ENCODE measurements around the gene ALDH1B1. TPM values are rescaled to one million over a fixed set of nuclear protein-coding genes. Genes with fewer than 3 reads are reported as not detected.

Gene ALDH1B1
- total RNA-seq, 1 experiment from 2014 or later = 46.6 TPM

GRCh38 chr9:38406476-38407186 lies 14.1 kb downstream of the ALDH1B1 start:
- H3K4me1 ChIP-seq (ENCODE audit: control insufficient read depth in 1 of 2, insufficient read depth in 2 of 2, low read length in 2 of 2) = no peaks in the 10 kb centered on the region
- ATAC-seq = no peak
- RAD21 ChIA-PET (ENCODE audit: low non-redundant PET in 1 of 2, low total read pairs in 2 of 2, uncharacterized antibody in 2 of 2, unreplicated experiment in 2 of 2) = no interaction called here
- no peak overlapping the region for H3K27ac ChIP-seq (ENCODE audit: low read depth, low read length)
- POLR2A ChIA-PET = no interaction called here
- BruUV-seq (replicated peaks) = no TSS peak
- H3K36me3 ChIP-seq (ENCODE audit: control insufficient read depth in 1 of 2, insufficient read depth in 2 of 2, low read length in 2 of 2) = no peaks in the 10 kb centered on the region
- H3K9me2 ChIP-seq (ENCODE audit: insufficient read depth) = no peaks in the 10 kb centered on the region
- intact Hi-C loops (cut with micrococcal nuclease) = loop anchor here (10.0 kb wide), 1 partner anchor 822 kb away; no protein-coding TSS in a partner anchor
- CTCF ChIA-PET = interaction anchor here (0.6 kb wide), 1 partner anchor 13 kb away, joined by 3 read pairs; no protein-coding TSS in a partner anchor
- no peaks in the 10 kb centered on the region for H4K20me1 ChIP-seq (ENCODE audit: insufficient read depth)
- DNase-seq (ENCODE audit: low read depth, low spot score) = no peak
- no peak overlapping the region for H3K4me3 ChIP-seq (replicated peaks in 1 of 2; ENCODE audit: low read depth in 1 of 2, low read length in 2 of 2)
- H2AFZ ChIP-seq (ENCODE audit: low read depth, low read length, poor library complexity, severe bottlenecking) = no peak overlapping the region
- H3K9me3 ChIP-seq (ENCODE audit: control insufficient read depth in 1 of 2, insufficient read depth in 1 of 2, low read depth in 1 of 2, low read length in 2 of 2) = no peaks in the 10 kb centered on the region
- no peak overlapping the region for H3K9ac ChIP-seq (ENCODE audit: low read length)
- H3K27me3 ChIP-seq (ENCODE audit: insufficient read depth, low read length) = peaks cover 26% of the 10 kb centered on the region
- TF ChIP-seq RAD21 (IDR thresholded peaks at IDR 0.05; ENCODE audit: low read depth) (no peak), POLR2A (IDR thresholded peaks at IDR 0.05; ENCODE audit: borderline replicate concordance, extremely low read depth, insufficient read depth, insufficient read length) (no peak), SRF (IDR thresholded peaks at IDR 0.05; ENCODE audit: low read depth) (no peak)
- no peaks in the 10 kb centered on the region for H3K79me2 ChIP-seq (ENCODE audit: insufficient read depth, low read length)
- no peak overlapping the region for H3K4me2 ChIP-seq (ENCODE audit: low read length)

- ChIA-PET POLR2A (no interaction called here), CTCF (no interaction called here), RAD21 (ENCODE audit: low non-redundant PET in 1 of 2, low total read pairs in 2 of 2, uncharacterized antibody in 2 of 2, unreplicated experiment in 2 of 2) (no interaction called here)
- Histone ChIP-seq H3K9ac (ENCODE audit: low read length) (no peak overlapping the region), H4K20me1 (ENCODE audit: insufficient read depth) (no peaks in the 10 kb centered on the region), H3K27me3 (ENCODE audit: insufficient read depth, low read length) (peaks cover 34% of the 10 kb centered on the region), H3K36me3 (ENCODE audit: control insufficient read depth in 1 of 2, insufficient read depth in 2 of 2, low read length in 2 of 2) (no peaks in the 10 kb centered on the region), H3K4me2 (ENCODE audit: low read length) (no peak overlapping the region), H3K9me2 (ENCODE audit: insufficient read depth) (no peaks in the 10 kb centered on the region), H3K4me1 (ENCODE audit: control insufficient read depth in 1 of 2, insufficient read depth in 2 of 2, low read length in 2 of 2) (no peaks in the 10 kb centered on the region), H2AFZ (ENCODE audit: low read depth, low read length, poor library complexity, severe bottlenecking) (no peak overlapping the region), H3K27ac (ENCODE audit: low read depth, low read length) (no peak overlapping the region), H3K79me2 (ENCODE audit: insufficient read depth, low read length) (no peaks in the 10 kb centered on the region), H3K9me3 (ENCODE audit: control insufficient read depth in 1 of 2, insufficient read depth in 1 of 2, low read depth in 1 of 2, low read length in 2 of 2) (no peaks in the 10 kb centered on the region), H3K4me3 (replicated peaks in 1 of 2; ENCODE audit: low read depth in 1 of 2, low read length in 2 of 2) (no peak overlapping the region)
- ATAC-seq (no peak), DNase-seq (ENCODE audit: low read depth, low spot score) (no peak)
- intact Hi-C loops (cut with micrococcal nuclease) = loop anchor here (10.0 kb wide), 1 partner anchor 824 kb away; no protein-coding TSS in a partner anchor
- TF ChIP-seq SP1 (IDR thresholded peaks at IDR 0.05; ENCODE audit: low read depth) (no peak), EZH2phosphoT487 (IDR thresholded peaks at IDR 0.05; ENCODE audit: borderline replicate concordance) (no peak), ZFX (IDR thresholded peaks at IDR 0.05) (no peak), CTCF (IDR thresholded peaks at IDR 0.05 in 2 of 3, conservative IDR thresholded peaks at IDR 0.05 in 1 of 3; ENCODE audit: borderline replicate concordance in 1 of 3, insufficient read depth in 1 of 3, low read depth in 2 of 3, low read length in 2 of 3) (no peak), EGR1 (IDR thresholded peaks at IDR 0.05; ENCODE audit: low read depth) (no peak), CEBPB (IDR thresholded peaks at IDR 0.05; ENCODE audit: low read depth) (no peak), REST (IDR thresholded peaks at IDR 0.05; ENCODE audit: low read depth) (no peak), SIN3A (IDR thresholded peaks at IDR 0.05; ENCODE audit: low read depth) (no peak), YY1 (IDR thresholded peaks at IDR 0.05; ENCODE audit: extremely low read depth, insufficient replicate concordance, low read depth, low read length) (no peak), TCF7L2 (IDR thresholded peaks at IDR 0.05; ENCODE audit: borderline replicate concordance, extremely low read depth, insufficient read depth, insufficient read length) (no peak)
- BruUV-seq (replicated peaks) = no TSS peak
Measured at GRCh38 chr9:38408719-38409118, 16.2 kb downstream of the ALDH1B1 start.

All from HCT116 (cell line).